Hematopoietic multipotent progenitor cell (in vitro differentiated cells): ENCODE results near the gene SH3PXD2A. TPM values are rescaled to one million over a fixed set of nuclear protein-coding genes. Genes with fewer than 3 reads are reported as not detected.
"Not testable (repeated sequence)": the region's sequence is repeated elsewhere in the genome, so short reads cannot be mapped to it uniquely, and the experiment has no call there.

Experiments
- DNase-seq, 3 donors: peaks; one replicate each; pipeline ENCODE4 v3.0.0-alpha.2; 2011 to 2015; ENCODE audit warnings: low read depth in 2 of 3, low spot score in 2 of 3
- total RNA-seq: library from RNA; depleted of rRNA; stranded (reverse); fragments of >200 nt; gene quantifications from one replicate; pipeline ENCODE4 v1.2.3, GENCODE V29; 2012

Gene SH3PXD2A
- total RNA-seq, 1 donor, result 2.7 TPM

DNA sequence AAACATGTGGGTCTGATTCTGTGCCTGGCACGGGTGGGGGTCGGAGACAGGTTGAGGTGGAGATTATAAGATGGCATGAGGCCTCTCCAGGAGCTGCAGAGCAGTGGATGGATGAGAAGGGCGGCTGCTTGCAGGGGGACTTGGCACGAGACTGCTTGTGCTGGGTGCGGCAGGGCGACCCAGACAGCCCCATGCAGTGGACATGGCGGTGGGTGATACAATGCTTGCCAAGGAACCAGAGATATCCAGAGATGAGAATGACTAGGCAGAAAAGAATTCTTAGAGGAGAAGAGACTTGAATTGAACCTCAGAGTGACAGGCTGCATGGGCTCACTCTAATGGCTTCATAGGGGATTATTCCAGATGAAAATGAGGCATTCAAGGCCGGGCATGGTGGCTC, 216.4 kb downstream of the SH3PXD2A start:
- no peak for DNase-seq

- no peak for DNase-seq
Measured at GRCh38 chr10:103637927-103638557, 217.3 kb downstream of the SH3PXD2A start.

- no peak for DNase-seq
Measured at GRCh38 chr10:103637011-103637410, 218.4 kb downstream of the SH3PXD2A start.

- no peak for DNase-seq
Measured at GRCh38 chr10:103636492-103636891, 218.9 kb downstream of the SH3PXD2A start.

GRCh38 chr10:103635580-103635979, 219.8 kb downstream of the SH3PXD2A start:
- DNase-seq, result no peak

- DNase-seq, result no peak
Measured at GRCh38 chr10:103633846-103634245, 221.5 kb downstream of the SH3PXD2A start.

DNA sequence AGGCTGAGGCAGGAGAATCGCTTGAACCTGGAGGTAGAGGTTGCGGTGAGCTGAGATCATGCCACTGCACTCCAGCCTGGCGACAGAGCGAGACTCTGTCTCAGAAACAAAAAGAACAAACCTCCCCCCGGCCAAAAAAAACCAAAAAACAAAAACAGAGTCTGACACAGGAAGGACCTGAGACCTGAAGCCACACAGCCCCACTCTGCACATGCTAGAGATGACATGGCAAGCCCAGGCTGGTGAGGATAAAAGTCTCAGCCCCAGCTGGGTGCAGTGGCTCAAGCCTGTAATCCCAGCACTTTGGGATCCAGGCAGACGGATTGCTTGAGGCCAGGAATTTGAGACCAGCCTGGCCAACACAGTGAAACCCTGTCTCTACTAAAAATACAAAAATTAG, 222.5 kb downstream of the SH3PXD2A start:
- not testable (repeated sequence) for DNase-seq

- DNase-seq, result no peak
Measured at GRCh38 chr10:103632247-103632642, 223.1 kb downstream of the SH3PXD2A start.

- DNase-seq, result no peak
Measured at GRCh38 chr10:103630156-103630555, 225.2 kb downstream of the SH3PXD2A start.

- no peak for DNase-seq
Measured at GRCh38 chr10:103629581-103629980, 225.8 kb downstream of the SH3PXD2A start.

- DNase-seq, result no peak
Measured at GRCh38 chr10:103627893-103628292, 227.5 kb downstream of the SH3PXD2A start.

DNA sequence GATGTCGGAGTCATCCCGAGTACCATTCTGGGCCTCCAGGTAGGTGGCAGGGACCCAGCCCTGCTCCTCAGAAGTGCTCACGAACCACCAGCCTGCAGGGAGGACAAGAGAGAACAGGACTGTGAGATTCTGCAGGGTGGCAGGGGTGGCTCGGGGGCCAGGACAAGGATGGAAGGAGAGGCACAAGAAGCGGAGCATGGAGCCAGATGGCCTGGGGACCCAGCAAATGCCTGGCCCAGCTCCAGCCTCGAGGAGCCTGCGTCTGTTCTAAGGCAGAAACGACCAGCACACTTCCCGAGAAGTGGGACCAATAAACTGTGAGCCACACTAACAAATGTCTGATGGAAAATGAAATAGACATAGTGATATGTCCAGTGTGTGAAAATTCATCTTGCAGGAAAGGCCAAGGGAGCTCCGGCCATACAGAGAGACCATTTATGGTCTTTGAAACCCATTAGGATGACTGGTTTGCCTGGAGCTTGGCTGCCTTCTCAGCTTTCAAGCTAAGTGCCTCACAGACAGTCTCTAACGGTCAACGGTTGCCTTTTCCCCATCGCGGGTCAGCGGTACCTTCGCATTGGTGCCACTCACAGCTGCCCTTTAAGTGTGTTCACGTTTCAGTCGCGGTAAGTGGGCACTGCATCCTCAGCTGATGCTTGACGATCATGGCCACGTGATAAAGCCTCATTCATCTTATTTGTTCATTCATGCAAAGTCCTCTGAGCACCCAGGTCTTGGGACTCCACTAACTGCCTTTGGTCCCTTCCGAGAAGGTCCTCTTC, 228.1 kb downstream of the SH3PXD2A start:
- DNase-seq, result no peak

- DNase-seq, result no peak
Measured at GRCh38 chr10:103626178-103626577, 229.2 kb downstream of the SH3PXD2A start.

GRCh38 chr10:103622935-103623574, 232.3 kb downstream of the SH3PXD2A start:
- DNase-seq, result no peak

DNA sequence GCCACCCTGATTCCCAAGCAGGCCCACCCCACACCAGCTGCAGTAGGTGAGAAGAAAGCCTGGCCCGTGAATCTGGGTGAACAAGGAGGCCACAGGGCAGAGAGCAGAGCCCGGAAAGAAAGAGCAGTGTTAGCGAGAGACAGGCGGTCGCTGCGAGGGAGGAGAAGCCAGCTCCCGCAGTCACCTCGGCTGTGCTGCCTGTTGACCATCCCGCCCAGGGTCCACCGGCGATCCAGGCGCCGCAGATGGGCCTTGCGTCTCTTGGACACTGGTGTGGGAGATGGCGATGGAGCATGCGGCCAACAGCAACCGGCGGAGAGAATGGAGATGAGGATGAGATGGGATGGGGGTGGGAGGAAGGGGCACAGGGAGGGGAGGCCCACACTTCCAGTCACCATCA, 233.1 kb downstream of the SH3PXD2A start:
- DNase-seq, result no peak

DNA sequence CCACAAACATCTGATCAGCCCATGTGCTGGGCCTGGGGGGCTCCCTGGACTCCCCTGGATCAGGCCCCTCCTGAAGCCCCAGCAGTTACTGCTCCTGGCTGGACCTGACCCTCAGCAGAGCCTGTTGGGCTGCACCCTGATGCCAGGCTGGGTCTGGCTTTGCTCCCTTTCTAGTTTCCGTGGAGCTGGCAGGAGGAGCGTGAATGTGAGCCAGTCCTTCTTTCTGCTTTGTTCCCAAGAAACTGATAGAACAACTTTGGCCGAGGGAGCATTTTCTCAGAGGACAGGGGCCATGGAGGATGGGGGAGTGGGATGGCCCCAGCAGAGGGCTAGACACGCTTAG, 233.6 kb downstream of the SH3PXD2A start:
- no peak for DNase-seq

GRCh38 chr10:103620891-103621782, 234.2 kb downstream of the SH3PXD2A start:
- no peak for DNase-seq

GRCh38 chr10:103620352-103620740, 235.0 kb downstream of the SH3PXD2A start:
- DNase-seq, result no peak

- DNase-seq, result no peak
Measured at GRCh38 chr10:103619424-103620351, 235.7 kb downstream of the SH3PXD2A start.
